ENCODE measurements around the gene SLC26A8. TPM values are rescaled to one million over a fixed set of nuclear protein-coding genes. Genes with fewer than 3 reads are reported as not detected.
"Not testable (repeated sequence)": the region's sequence is repeated elsewhere in the genome, so short reads cannot be mapped to it uniquely, and the experiment has no call there.

Gene SLC26A8
- total RNA-seq, 1 donor from 2014 or later = not detected

GRCh38 chr6:36000451-36000850, 24.0 kb downstream of the SLC26A8 start:
- no peak overlapping the region for H3K27ac ChIP-seq (ENCODE audit: low read depth, low read length)
- H3K4me2 ChIP-seq (ENCODE audit: low read length) = no peak overlapping the region
- no peaks in the 10 kb centered on the region for H3K27me3 ChIP-seq (ENCODE audit: insufficient read depth, low read length)
- H3K9ac ChIP-seq (ENCODE audit: low read length) = no peak overlapping the region
- no peaks in the 10 kb centered on the region for H4K20me1 ChIP-seq (ENCODE audit: insufficient read depth, low read length)
- no peaks in the 10 kb centered on the region for H3K4me1 ChIP-seq (ENCODE audit: insufficient read depth, low read length)
- no peaks in the 10 kb centered on the region for H3K79me2 ChIP-seq (ENCODE audit: insufficient read depth, low read length)
- Mint-ChIP-seq H3K27me3 (ENCODE audit: low read depth, unreplicated experiment) (peaks cover 2% of the 10 kb centered on the region), H3K27ac (ENCODE audit: unreplicated experiment) (no peak overlapping the region), H3K36me3 (ENCODE audit: low read depth, unreplicated experiment) (no peaks in the 10 kb centered on the region), H3K9me3 (ENCODE audit: unreplicated experiment) (no peaks in the 10 kb centered on the region), H3K4me3 (ENCODE audit: unreplicated experiment) (no peak overlapping the region), H3K4me1 (ENCODE audit: low read depth, unreplicated experiment) (no peaks in the 10 kb centered on the region)
- FAIRE-seq (no peak), DNase-seq (ENCODE audit: low read depth) (no peak)
- no peak overlapping the region for H3K4me3 ChIP-seq (ENCODE audit: insufficient read depth, low read depth, low read length)
- no peaks in the 10 kb centered on the region for H3K36me3 ChIP-seq (ENCODE audit: insufficient read depth, low read length)
- H3K9me3 ChIP-seq (ENCODE audit: insufficient read depth, low read depth, low read length) = no peaks in the 10 kb centered on the region
- no peak overlapping the region for H2AFZ ChIP-seq (ENCODE audit: low read depth, low read length)
- TF ChIP-seq CTCF (IDR thresholded peaks at IDR 0.05; ENCODE audit: insufficient read depth, low read depth, low read length) (no peak), EZH2 (IDR thresholded peaks at IDR 0.05; ENCODE audit: insufficient read depth, low read length) (no peak)

DNA sequence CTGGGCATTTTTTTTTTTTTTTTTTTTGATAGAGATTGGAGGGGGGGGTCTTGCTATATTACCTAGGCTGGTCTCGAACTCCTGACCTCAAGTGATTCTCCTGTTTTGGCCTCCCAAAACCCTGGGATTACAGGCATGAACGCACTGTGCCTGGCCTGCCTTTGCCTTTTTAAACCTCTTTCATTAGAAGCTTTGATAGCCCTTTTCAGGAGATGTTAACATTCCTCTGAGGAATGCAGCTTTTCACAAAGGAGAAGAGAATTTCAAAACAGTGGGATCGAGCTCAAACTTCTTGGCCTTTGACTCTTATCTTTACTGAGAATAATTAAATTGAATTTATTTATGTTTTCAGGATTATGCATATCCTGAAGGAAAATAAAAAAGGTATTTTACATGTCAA, 31.3 kb downstream of the SLC26A8 start:
- Histone ChIP-seq H3K36me3 (ENCODE audit: insufficient read depth, low read length) (no peaks in the 10 kb centered on the region), H3K79me2 (ENCODE audit: insufficient read depth, low read length) (no peaks in the 10 kb centered on the region), H3K27me3 (ENCODE audit: insufficient read depth, low read length) (no peaks in the 10 kb centered on the region), H4K20me1 (ENCODE audit: insufficient read depth, low read length) (no peaks in the 10 kb centered on the region), H2AFZ (ENCODE audit: low read depth, low read length) (no peak overlapping the region), H3K4me3 (ENCODE audit: insufficient read depth, low read depth, low read length) (no peak overlapping the region), H3K4me1 (ENCODE audit: insufficient read depth, low read length) (no peaks in the 10 kb centered on the region), H3K9me3 (ENCODE audit: insufficient read depth, low read depth, low read length) (no peaks in the 10 kb centered on the region), H3K9ac (ENCODE audit: low read length) (no peak overlapping the region), H3K4me2 (ENCODE audit: low read length) (no peak overlapping the region), H3K27ac (ENCODE audit: low read depth, low read length) (no peak overlapping the region)
- FAIRE-seq (no peak), DNase-seq (ENCODE audit: low read depth) (no peak)
- H3K27ac Mint-ChIP-seq (ENCODE audit: unreplicated experiment) = no peak overlapping the region
- no peaks in the 10 kb centered on the region for H3K4me1 Mint-ChIP-seq (ENCODE audit: low read depth, unreplicated experiment)
- no peak overlapping the region for H3K4me3 Mint-ChIP-seq (ENCODE audit: unreplicated experiment)
- H3K9me3 Mint-ChIP-seq (ENCODE audit: unreplicated experiment) = peaks cover 5% of the 10 kb centered on the region
- no peaks in the 10 kb centered on the region for H3K36me3 Mint-ChIP-seq (ENCODE audit: low read depth, unreplicated experiment)
- H3K27me3 Mint-ChIP-seq (ENCODE audit: low read depth, unreplicated experiment) = peaks cover 6% of the 10 kb centered on the region
- no peak for TF ChIP-seq CTCF (IDR thresholded peaks at IDR 0.05; ENCODE audit: insufficient read depth, low read depth, low read length)
- no peak for TF ChIP-seq EZH2 (IDR thresholded peaks at IDR 0.05; ENCODE audit: insufficient read depth, low read length)

GRCh38 chr6:35988047-35988446, 36.4 kb downstream of the SLC26A8 start:
- H3K36me3 Mint-ChIP-seq (ENCODE audit: low read depth, unreplicated experiment); H3K4me3 ChIP-seq (ENCODE audit: insufficient read depth, low read depth, low read length); H3K36me3 ChIP-seq (ENCODE audit: insufficient read depth, low read length); FAIRE-seq; H3K9ac ChIP-seq (ENCODE audit: low read length); DNase-seq (ENCODE audit: low read depth); H3K79me2 ChIP-seq (ENCODE audit: insufficient read depth, low read length); H3K9me3 Mint-ChIP-seq (ENCODE audit: unreplicated experiment); H3K27ac Mint-ChIP-seq (ENCODE audit: unreplicated experiment); H3K4me2 ChIP-seq (ENCODE audit: low read length); H3K27me3 ChIP-seq (ENCODE audit: insufficient read depth, low read length); H2AFZ ChIP-seq (ENCODE audit: low read depth, low read length); H4K20me1 ChIP-seq (ENCODE audit: insufficient read depth, low read length); H3K27me3 Mint-ChIP-seq (ENCODE audit: low read depth, unreplicated experiment); H3K9me3 ChIP-seq (ENCODE audit: insufficient read depth, low read depth, low read length); H3K4me1 Mint-ChIP-seq (ENCODE audit: low read depth, unreplicated experiment); H3K27ac ChIP-seq (ENCODE audit: low read depth, low read length); H3K4me1 ChIP-seq (ENCODE audit: insufficient read depth, low read length); H3K4me3 Mint-ChIP-seq (ENCODE audit: unreplicated experiment): not testable (repeated sequence)
